Measurements from ENCODE around the gene SLC2A9.

Gene SLC2A9

GRCh38 chr4:9952415-9952950 lies 68.8 kb downstream of the SLC2A9 start:
- Histone ChIP-seq H3K4me1 (ENCODE audit: low read length) (peaks cover 10% of the 10 kb centered on the region), H3K79me2 (ENCODE audit: low read length) (no peaks in the 10 kb centered on the region), H2AFZ (ENCODE audit: low read depth, low read length) (no peak overlapping the region), H3K4me3 (ENCODE audit: low read length) (no peak overlapping the region), H3K27ac (ENCODE audit: low read length) (no peak overlapping the region), H3K9ac (ENCODE audit: low read length) (no peak overlapping the region), H3K27me3 (ENCODE audit: low read depth, low read length) (no peaks in the 10 kb centered on the region), H3K4me2 (ENCODE audit: low read length) (no peak overlapping the region), H4K20me1 (ENCODE audit: insufficient read depth, low read length) (no peaks in the 10 kb centered on the region), H3K36me3 (replicated peaks; ENCODE audit: low read depth, low read length) (no peaks in the 10 kb centered on the region), H3K9me3 (ENCODE audit: insufficient read depth, low read length) (no peaks in the 10 kb centered on the region)
- TF ChIP-seq CTCF (IDR thresholded peaks at IDR 0.05; ENCODE audit: low read depth, low read length), result no peak
- TF ChIP-seq EZH2phosphoT487 (IDR thresholded peaks at IDR 0.05; ENCODE audit: low read depth), result no peak

- H3K9ac ChIP-seq (ENCODE audit: low read length), result no peak overlapping the region
- H3K36me3 ChIP-seq (replicated peaks; ENCODE audit: low read depth, low read length), result no peaks in the 10 kb centered on the region
- no peaks in the 10 kb centered on the region for H3K27me3 ChIP-seq (ENCODE audit: low read depth, low read length)
- H3K27ac ChIP-seq (ENCODE audit: low read length), result no peak overlapping the region
- H4K20me1 ChIP-seq (ENCODE audit: insufficient read depth, low read length), result no peaks in the 10 kb centered on the region
- H3K4me1 ChIP-seq (ENCODE audit: low read length), result peaks cover 10% of the 10 kb centered on the region
- TF ChIP-seq CTCF (IDR thresholded peaks at IDR 0.05; ENCODE audit: low read depth, low read length), result no peak
- no peak for TF ChIP-seq EZH2phosphoT487 (IDR thresholded peaks at IDR 0.05; ENCODE audit: low read depth)
- no peak overlapping the region for H2AFZ ChIP-seq (ENCODE audit: low read depth, low read length)
- H3K4me3 ChIP-seq (ENCODE audit: low read length), result no peak overlapping the region
- no peaks in the 10 kb centered on the region for H3K9me3 ChIP-seq (ENCODE audit: insufficient read depth, low read length)
- H3K79me2 ChIP-seq (ENCODE audit: low read length), result no peaks in the 10 kb centered on the region
- no peak overlapping the region for H3K4me2 ChIP-seq (ENCODE audit: low read length)
Measured at GRCh38 chr4:9949573-9949972, 71.7 kb downstream of the SLC2A9 start.

DNA sequence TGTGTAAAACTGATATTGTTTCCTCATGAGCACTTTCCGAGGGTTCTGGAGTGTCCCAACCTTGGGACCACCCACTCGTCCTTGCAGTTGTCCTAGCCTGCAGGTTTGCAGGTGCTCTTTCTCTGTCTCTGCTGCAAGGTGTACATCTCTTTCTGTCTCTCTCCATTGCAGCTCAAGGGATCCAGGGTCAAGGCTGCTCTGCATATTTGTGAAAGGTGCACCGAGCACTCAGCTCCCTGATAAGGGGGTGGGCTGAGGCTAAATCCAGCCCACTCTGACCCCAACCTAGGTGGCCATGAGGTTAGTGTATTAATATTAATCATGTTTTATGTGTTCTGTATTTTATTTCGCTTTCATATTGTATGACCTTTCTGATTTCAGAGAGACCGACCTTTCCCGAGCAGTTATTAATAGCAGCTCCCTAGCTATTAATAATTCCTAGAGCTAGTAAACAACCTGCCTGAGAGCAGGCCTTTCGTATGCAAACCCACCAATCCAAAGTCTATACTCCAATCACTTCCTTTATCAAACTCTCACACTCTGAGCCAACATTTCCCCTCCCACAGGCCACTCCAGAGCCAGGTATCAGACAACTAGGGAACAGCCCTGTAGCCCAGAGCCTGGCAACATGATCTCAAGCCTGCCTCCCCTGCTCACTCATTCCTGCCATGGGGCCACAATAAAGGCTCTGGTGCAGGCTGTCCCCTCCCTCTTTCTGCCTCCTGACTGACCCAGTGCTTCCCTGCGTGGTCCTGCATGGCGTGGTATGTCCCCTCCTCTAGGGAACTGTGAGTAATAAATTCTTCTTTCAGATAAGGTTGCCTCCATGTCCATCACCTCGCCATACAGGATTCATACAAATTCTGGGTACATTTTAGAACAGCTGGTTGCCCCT lies 73.9 kb downstream of the SLC2A9 start:
- H3K9me3 ChIP-seq (ENCODE audit: insufficient read depth, low read length), result no peaks in the 10 kb centered on the region
- no peak overlapping the region for H3K4me2 ChIP-seq (ENCODE audit: low read length)

More for the DNA sequence above, 73.9 kb downstream of the SLC2A9 start:
- H3K4me1 ChIP-seq (ENCODE audit: low read length), result peaks cover 6% of the 10 kb centered on the region
- H3K27ac ChIP-seq (ENCODE audit: low read length), result no peak overlapping the region
- no peaks in the 10 kb centered on the region for H3K79me2 ChIP-seq (ENCODE audit: low read length)
- no peaks in the 10 kb centered on the region for H3K27me3 ChIP-seq (ENCODE audit: low read depth, low read length)
- H3K9ac ChIP-seq (ENCODE audit: low read length), result no peak overlapping the region
- H3K4me3 ChIP-seq (ENCODE audit: low read length), result no peak overlapping the region
- H4K20me1 ChIP-seq (ENCODE audit: insufficient read depth, low read length), result no peaks in the 10 kb centered on the region
- H2AFZ ChIP-seq (ENCODE audit: low read depth, low read length), result no peak overlapping the region
- no peaks in the 10 kb centered on the region for H3K36me3 ChIP-seq (replicated peaks; ENCODE audit: low read depth, low read length)
- no peak for TF ChIP-seq EZH2phosphoT487 (IDR thresholded peaks at IDR 0.05; ENCODE audit: low read depth)
- TF ChIP-seq CTCF (IDR thresholded peaks at IDR 0.05; ENCODE audit: low read depth, low read length), result no peak

Data from OCI-LY3 (cell line).